Liver (tissue), 9 donors: ENCODE results near the gene DPM1. TPM values are rescaled to one million over a fixed set of nuclear protein-coding genes. Genes with fewer than 3 reads are reported as not detected.

Experiments used
- DNase-seq: peaks from one replicate; pipeline ENCODE4 v3.0.0-alpha.2; 2017; ENCODE audit warnings: low spot score
- H3K27ac ChIP-seq, 2 donors: one replicate each; pipeline ENCODE4 v1.7.0; 2013; ENCODE audit warnings: inconsistent platforms in 2 of 2, low read length in 2 of 2, control low read depth in 1 of 2, low read depth in 1 of 2, mild to moderate bottlenecking in 1 of 2
- H3K27me3 ChIP-seq, 4 donors: one replicate each; pipeline versions ENCODE4 v1.6.1 to v1.7.0; 2013; ENCODE audit warnings: low read length in 3 of 4, inconsistent platforms in 1 of 4, mild to moderate bottlenecking in 1 of 4, moderate library complexity in 1 of 4; ENCODE audit not compliant: control insufficient read depth in 4 of 4, insufficient read depth in 4 of 4
- H3K36me3 ChIP-seq, 4 donors: one replicate each; pipeline versions ENCODE4 v1.6.1 to v1.7.0; 2013; ENCODE audit warnings: low read length in 3 of 4, mild to moderate bottlenecking in 3 of 4, low read depth in 1 of 4, moderate library complexity in 1 of 4; ENCODE audit not compliant: control insufficient read depth in 4 of 4, insufficient read depth in 3 of 4
- H3K4me1 ChIP-seq, 4 donors: one replicate each; pipeline versions ENCODE4 v1.6.1 to v1.7.0; 2013; ENCODE audit warnings: low read length in 3 of 4, mild to moderate bottlenecking in 3 of 4, moderate library complexity in 1 of 4; ENCODE audit not compliant: control insufficient read depth in 4 of 4, insufficient read depth in 4 of 4
- H3K4me3 ChIP-seq, 3 donors: one replicate each; pipeline versions ENCODE4 v1.6.1 to v1.7.0; 2013; ENCODE audit warnings: low read length in 3 of 3, control low read depth in 1 of 3, low read depth in 1 of 3, mild to moderate bottlenecking in 1 of 3
- H3K9ac ChIP-seq, 2 donors: one replicate each; pipeline ENCODE4 v1.7.0; 2013; ENCODE audit warnings: low read length in 2 of 2, mild to moderate bottlenecking in 2 of 2, moderate library complexity in 2 of 2, control low read depth in 1 of 2, low read depth in 1 of 2
- H3K9me3 ChIP-seq, 4 donors: one replicate each; pipeline versions ENCODE4 v1.6.1 to v1.7.0; 2013; ENCODE audit warnings: low read length in 3 of 4; ENCODE audit not compliant: control insufficient read depth in 4 of 4
- ATF3 ChIP-seq: IDR thresholded peaks from 2 replicates; pipeline ENCODE4 v1.6.1; 2016; ENCODE audit warnings: antibody characterized with exemption
- CTCF ChIP-seq: fragments of 150-350 bp; IDR thresholded peaks from 2 replicates; pipeline ENCODE4 v1.5.1; 2017; ENCODE audit warnings: improper control_type of control experiment, low read depth, low read length; ENCODE audit not compliant: missing input control
- EGR1 ChIP-seq, 2 donors: IDR thresholded peaks; 2 replicates each; pipeline ENCODE4 v1.6.1; 2016 to 2018; ENCODE audit warnings: antibody characterized with exemption in 2 of 2, low read depth in 2 of 2
- FOXA1 ChIP-seq: IDR thresholded peaks from 2 replicates; pipeline ENCODE4 v1.6.1; 2016; ENCODE audit warnings: antibody characterized with exemption
- FOXA2 ChIP-seq: IDR thresholded peaks from 2 replicates; pipeline ENCODE4 v1.6.1; 2016; ENCODE audit warnings: antibody characterized with exemption
- GABPA ChIP-seq, 2 donors: IDR thresholded peaks in 1 of 2; conservative IDR thresholded peaks in 1 of 2; 2 replicates each; pipeline ENCODE4 v1.6.1; 2016; ENCODE audit warnings: antibody characterized with exemption in 2 of 2, mild to moderate bottlenecking in 1 of 2, moderate library complexity in 1 of 2
- HNF4A ChIP-seq, 2 donors: conservative IDR thresholded peaks; 2 replicates each; pipeline ENCODE4 v1.6.1; 2016; ENCODE audit warnings: antibody characterized with exemption in 2 of 2, mild to moderate bottlenecking in 2 of 2
- HNF4G ChIP-seq: IDR thresholded peaks from 2 replicates; pipeline ENCODE4 v1.6.1; 2016; ENCODE audit warnings: antibody characterized with exemption
- JUND ChIP-seq, 2 donors: IDR thresholded peaks; 2 replicates each; pipeline ENCODE4 v1.6.1; 2016; ENCODE audit warnings: antibody characterized with exemption in 2 of 2
- MAX ChIP-seq: IDR thresholded peaks from 2 replicates; pipeline ENCODE4 v1.6.1; 2016; ENCODE audit warnings: antibody characterized with exemption
- NR2F2 ChIP-seq: IDR thresholded peaks from 2 replicates; pipeline ENCODE4 v1.6.1; 2016; ENCODE audit warnings: antibody characterized with exemption
- RAD21 ChIP-seq, 2 donors: IDR thresholded peaks; 2 replicates each; pipeline ENCODE4 v1.6.1; 2016; ENCODE audit warnings: antibody characterized with exemption in 2 of 2, mild to moderate bottlenecking in 2 of 2
- REST ChIP-seq: IDR thresholded peaks from 2 replicates; pipeline ENCODE4 v1.6.1; 2016; ENCODE audit warnings: antibody characterized with exemption, mild to moderate bottlenecking
- RXRA ChIP-seq, 2 donors: IDR thresholded peaks; 2 replicates each; pipeline ENCODE4 v1.6.1; 2017 to 2018; ENCODE audit warnings: antibody characterized with exemption in 2 of 2, mild to moderate bottlenecking in 1 of 2
- SP1 ChIP-seq: IDR thresholded peaks from 2 replicates; pipeline ENCODE4 v1.6.1; 2018; ENCODE audit warnings: antibody characterized with exemption, mild to moderate bottlenecking
- TAF1 ChIP-seq: conservative IDR thresholded peaks from 2 replicates; pipeline ENCODE4 v1.6.1; 2016; ENCODE audit warnings: antibody characterized with exemption, mild to moderate bottlenecking
- YY1 ChIP-seq: IDR thresholded peaks from 2 replicates; pipeline ENCODE4 v1.6.1; 2016; ENCODE audit warnings: antibody characterized with exemption, mild to moderate bottlenecking
- ZBTB33 ChIP-seq: IDR thresholded peaks from 2 replicates; pipeline ENCODE4 v1.6.1; 2016; ENCODE audit warnings: antibody characterized with exemption
- WGBS: extraction: QIAGEN DNeasy Blood & Tissue Kit; methylation state at CpG from one replicate; pipeline ENCODE4 v1.1.7; 2013; 5-methylcytosine and 5-hydroxymethylcytosine counted together
- polyA plus RNA-seq, 2 donors: library from polyadenylated mRNA; stranded (reverse) in 1 of 2; unstranded in 1 of 2; fragments of 200-250 nt in 1 of 2; fragments of >200 nt in 1 of 2; fragmentation: Nextera tagmentation in 1 of 2; extraction: Ambion mirVana in 1 of 2; gene quantifications; one replicate each; pipeline versions ENCODE4 v1.2.1 to v1.2.3, GENCODE V29; 2013 to 2015
- total RNA-seq, 2 donors: library from RNA; depleted of rRNA; stranded (reverse); fragments of >200 nt; gene quantifications; one replicate each; pipeline ENCODE4 v1.2.3, GENCODE V29; 2014
- donor health status: healthy.
- donor health status: healthy.
- donor health status: healthy.
- donor health status: healthy.
- donor health status: healthy.

Gene DPM1
- total and polyA plus RNA-seq, 4 donors: 27.2 to 42.6 (median 35.2) TPM

- no peak for TF ChIP-seq GABPA (IDR thresholded peaks at IDR 0.05 in 1 of 2, conservative IDR thresholded peaks at IDR 0.05 in 1 of 2)
- TF ChIP-seq EGR1 (IDR thresholded peaks at IDR 0.05; ENCODE audit: low read depth in 2 of 2): no peak
- no peak for TF ChIP-seq RAD21 (IDR thresholded peaks at IDR 0.05)
- TF ChIP-seq HNF4G: no peak
- TF ChIP-seq REST: no peak
- no peak for TF ChIP-seq FOXA2
- no peak for TF ChIP-seq TAF1
- TF ChIP-seq CTCF: no peak
- Histone ChIP-seq H3K27me3 (no peaks in the 10 kb centered on the region), H3K36me3 (no peaks in the 10 kb centered on the region), H3K9me3 (no peaks in the 10 kb centered on the region), H3K4me3 (no peak overlapping the region), H3K9ac (no peak overlapping the region), H3K4me1 (peaks cover 3 to 27% (median 19%) of the 10 kb centered on the region in 4 donors), H3K27ac (no peak overlapping the region)
- WGBS: 76% methylated on average over 5 of the region's 5 CpGs
- DNase-seq: no peak
These were observed 42.1 kb downstream of the DPM1 start for GRCh38 chr20:50916257-50916656.

GRCh38 chr20:50915424-50915823 is 42.9 kb downstream of the DPM1 start:
- H3K9ac ChIP-seq: no peak overlapping the region
- H3K9me3 ChIP-seq: no peaks in the 10 kb centered on the region
- 76% methylated on average over 3 of the region's 3 CpGs for WGBS
- no peak for TF ChIP-seq SP1
- TF ChIP-seq GABPA (IDR thresholded peaks at IDR 0.05 in 1 of 2, conservative IDR thresholded peaks at IDR 0.05 in 1 of 2): no peak
- no peak for TF ChIP-seq YY1
- no peak for TF ChIP-seq FOXA2
- no peak for TF ChIP-seq ATF3
- no peak for TF ChIP-seq RAD21 (IDR thresholded peaks at IDR 0.05)
- no peak for TF ChIP-seq JUND (IDR thresholded peaks at IDR 0.05)
- no peak for TF ChIP-seq NR2F2
- no peak for TF ChIP-seq EGR1 (IDR thresholded peaks at IDR 0.05; ENCODE audit: low read depth in 2 of 2)
- no peak for TF ChIP-seq RXRA (IDR thresholded peaks at IDR 0.05)
- TF ChIP-seq HNF4A (conservative IDR thresholded peaks at IDR 0.05): no peak
- TF ChIP-seq CTCF: no peak
- no peak for TF ChIP-seq TAF1
- TF ChIP-seq REST: no peak
- TF ChIP-seq ZBTB33: no peak
- TF ChIP-seq FOXA1: no peak
- TF ChIP-seq MAX: no peak
- no peak for TF ChIP-seq HNF4G
- no peak for DNase-seq
- H3K27me3 ChIP-seq: no peaks in the 10 kb centered on the region
- peaks cover 3 to 27% (median 19%) of the 10 kb centered on the region in 4 donors for H3K4me1 ChIP-seq
- no peak overlapping the region for H3K4me3 ChIP-seq
- no peak overlapping the region for H3K27ac ChIP-seq
- H3K36me3 ChIP-seq: no peaks in the 10 kb centered on the region
